Ammon's horn (tissue), 1 donor: ENCODE data around the gene SLC2A8.

Source experiments
- DNase-seq: peaks from one replicate; pipeline ENCODE4 v3.0.0-alpha.2; 2016; ENCODE audit warnings: low spot score

Gene SLC2A8

GRCh38 chr9:127403507-127404192, 6.7 kb downstream of the SLC2A8 start:
- no peak for DNase-seq

- no peak for DNase-seq
Measured at GRCh38 chr9:127404631-127405030, 7.7 kb downstream of the SLC2A8 start.

DNA sequence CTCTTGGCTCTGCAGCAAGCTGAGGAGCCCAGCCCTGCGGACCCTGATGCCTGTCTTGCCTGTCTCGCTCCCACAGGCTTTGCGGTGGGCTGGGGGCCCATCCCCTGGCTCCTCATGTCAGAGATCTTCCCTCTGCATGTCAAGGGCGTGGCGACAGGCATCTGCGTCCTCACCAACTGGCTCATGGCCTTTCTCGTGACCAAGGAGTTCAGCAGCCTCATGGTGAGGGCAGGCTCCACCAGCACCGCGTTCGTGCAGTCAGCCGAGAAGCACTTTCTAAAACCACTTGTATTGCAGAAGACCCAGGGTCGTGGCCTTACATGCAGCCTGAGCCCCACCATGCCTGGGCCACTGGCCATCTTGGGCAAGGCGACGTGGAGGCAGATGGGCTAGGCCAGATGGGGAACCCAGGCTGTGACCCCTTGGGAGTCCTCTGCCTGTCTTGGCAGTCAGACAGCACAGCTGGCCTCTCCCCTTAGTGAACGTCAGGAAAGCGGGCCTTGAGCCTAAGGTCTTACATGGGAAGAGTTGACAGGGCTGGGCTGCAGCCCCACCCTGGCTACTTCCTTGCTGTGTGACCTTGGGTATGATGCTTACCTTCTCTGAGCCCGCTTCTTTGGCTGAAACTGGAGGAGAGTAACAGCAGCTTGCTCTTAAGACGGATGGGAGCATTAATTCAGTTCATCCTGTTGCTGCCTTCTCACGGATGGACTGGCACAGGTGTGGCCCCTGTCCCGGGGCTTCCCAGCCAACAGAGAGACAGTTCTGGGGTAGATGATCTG, 8.6 kb downstream of the SLC2A8 start:
- DNase-seq, result no peak

GRCh38 chr9:127406799-127407491, 10.0 kb downstream of the SLC2A8 start:
- DNase-seq, result no peak

GRCh38 chr9:127407492-127407843, 10.5 kb downstream of the SLC2A8 start:
- no peak for DNase-seq

- no peak for DNase-seq
Measured at GRCh38 chr9:127411122-127411521, 14.2 kb downstream of the SLC2A8 start.

- DNase-seq, result no peak
Measured at GRCh38 chr9:127415141-127415540, 18.2 kb downstream of the SLC2A8 start.

DNA sequence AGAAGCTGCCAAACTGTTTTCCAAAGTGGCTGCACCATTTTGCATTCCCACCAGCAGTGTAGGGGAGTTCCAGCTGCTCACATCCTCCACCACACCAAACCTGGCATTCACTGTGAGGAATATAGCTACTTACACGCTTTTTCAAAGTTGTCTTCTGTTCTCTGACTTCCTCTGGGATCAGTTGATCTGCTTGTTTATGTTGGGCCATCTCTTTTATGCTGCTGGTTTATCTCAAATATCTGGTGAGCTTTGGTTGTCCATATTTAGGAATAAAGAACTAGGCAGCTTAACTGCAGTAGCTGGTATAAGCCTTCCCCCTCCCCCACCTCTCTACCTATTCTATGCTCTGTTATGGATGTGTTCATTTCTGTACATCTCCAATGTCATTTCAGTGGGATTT, 18.7 kb downstream of the SLC2A8 start:
- no peak for DNase-seq

GRCh38 chr9:127417131-127418036, 20.4 kb downstream of the SLC2A8 start:
- no peak for DNase-seq

DNA sequence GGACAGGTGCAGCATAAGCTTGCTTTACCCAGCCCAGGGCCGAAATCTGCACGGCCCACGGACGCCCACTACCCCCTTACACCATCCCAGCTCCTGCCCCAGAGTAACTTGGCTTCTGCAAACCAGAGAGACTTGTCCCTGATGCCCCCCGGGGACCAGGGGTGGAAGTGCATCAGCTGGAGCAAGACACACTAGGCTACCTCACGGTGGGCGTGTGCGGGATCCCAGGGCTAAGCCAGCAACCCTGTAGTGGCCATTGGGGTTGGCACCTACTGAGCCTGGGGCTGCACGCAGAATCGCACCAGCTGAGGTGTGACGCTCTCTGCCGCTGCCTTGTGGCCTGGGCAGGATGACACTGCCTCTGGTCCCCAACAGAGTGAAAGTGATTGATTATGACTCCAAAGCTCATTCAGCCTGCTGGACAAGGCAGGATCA, 21.1 kb downstream of the SLC2A8 start:
- DNase-seq, result no peak

- no peak for DNase-seq
Measured at GRCh38 chr9:127419348-127419747, 22.4 kb downstream of the SLC2A8 start.

DNA sequence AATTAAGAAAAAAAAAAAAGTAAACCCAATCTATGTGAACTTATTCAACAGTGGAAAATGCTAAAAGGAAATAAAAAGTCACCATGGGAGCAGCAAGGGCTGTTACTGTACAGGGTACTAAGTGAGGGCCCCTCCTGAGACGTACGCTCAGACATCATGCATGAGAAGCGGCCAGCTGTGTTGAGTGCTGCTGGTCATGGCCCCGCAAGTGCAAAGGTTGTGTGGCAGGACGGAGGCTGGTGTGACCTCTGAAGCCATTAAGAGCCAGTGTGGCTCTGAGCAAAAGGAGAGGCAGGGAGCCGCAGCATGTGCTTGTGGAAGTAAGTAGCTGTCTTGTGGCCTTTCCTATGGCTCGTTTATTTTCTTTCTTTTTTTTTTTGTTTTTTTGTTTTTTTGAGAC, 24.1 kb downstream of the SLC2A8 start:
- no peak for DNase-seq

GRCh38 chr9:127422133-127422782, 25.3 kb downstream of the SLC2A8 start:
- DNase-seq, result no peak

DNA sequence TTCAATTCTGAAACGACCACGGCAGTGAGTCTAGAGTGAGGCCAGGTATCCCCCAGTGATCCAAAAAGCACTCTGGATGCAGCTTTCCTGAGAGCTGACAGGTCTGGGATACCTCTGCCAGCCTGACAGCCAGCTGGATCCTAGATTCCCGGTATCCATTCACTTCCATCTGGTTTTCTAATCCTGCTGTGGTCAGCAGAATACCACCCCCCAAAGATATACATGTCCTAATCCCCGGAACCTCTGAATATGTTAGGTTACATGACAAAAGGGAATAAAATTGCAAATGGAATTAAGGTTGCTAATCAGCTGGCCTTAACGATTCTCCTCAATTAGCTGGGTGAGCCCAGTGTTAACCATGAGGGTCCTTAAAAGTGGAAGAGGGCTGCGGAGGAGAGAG, 25.8 kb downstream of the SLC2A8 start:
- no peak for DNase-seq

GRCh38 chr9:127423476-127423933, 26.5 kb downstream of the SLC2A8 start:
- no peak for DNase-seq

GRCh38 chr9:127423934-127424675, 27.1 kb downstream of the SLC2A8 start, which contains the start of gene ZNF79:
TSS of gene ZNF79 (plus strand) at chr9:127424382. CDS start at chr9:127424788, 406 bp downstream.
- peak; percentile 93 for DNase-seq

DNA sequence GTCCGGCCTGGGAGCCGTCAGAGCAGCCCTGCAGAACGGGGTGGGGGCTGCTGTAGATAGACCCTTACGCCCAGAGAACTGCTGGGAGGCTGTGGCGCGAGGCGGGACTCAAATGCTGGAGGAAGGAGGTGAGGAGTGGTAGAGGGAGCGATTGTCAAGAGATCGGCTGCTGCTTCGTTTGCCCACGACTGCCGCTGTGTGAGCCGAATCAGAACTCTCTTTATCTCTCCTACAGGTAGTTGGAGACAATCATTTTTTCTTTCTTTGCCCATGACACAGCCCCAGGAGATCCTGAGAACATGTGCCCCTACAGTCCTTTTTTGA, 27.7 kb downstream of the SLC2A8 start:
- DNase-seq, result peak; percentile 63

DNA sequence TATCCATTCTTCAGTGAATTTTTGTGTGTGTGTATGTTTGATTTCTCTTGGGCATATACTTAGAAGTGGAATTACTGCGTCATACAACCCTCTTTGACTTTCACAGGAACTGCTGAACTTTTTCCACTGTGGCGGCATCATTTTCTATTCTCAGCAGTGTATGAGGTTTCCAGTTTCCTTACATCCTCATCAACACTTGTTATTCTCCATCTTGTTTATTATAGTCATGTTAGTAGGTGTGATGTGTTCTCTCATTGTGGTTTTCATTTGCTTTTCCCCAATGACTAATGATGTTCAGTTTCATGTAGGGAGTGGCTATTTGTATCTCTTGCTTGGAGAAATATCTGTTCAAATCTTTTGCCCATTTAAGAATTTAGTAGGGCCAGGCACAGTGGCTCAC, 29.8 kb downstream of the SLC2A8 start:
- DNase-seq, result no peak

DNA sequence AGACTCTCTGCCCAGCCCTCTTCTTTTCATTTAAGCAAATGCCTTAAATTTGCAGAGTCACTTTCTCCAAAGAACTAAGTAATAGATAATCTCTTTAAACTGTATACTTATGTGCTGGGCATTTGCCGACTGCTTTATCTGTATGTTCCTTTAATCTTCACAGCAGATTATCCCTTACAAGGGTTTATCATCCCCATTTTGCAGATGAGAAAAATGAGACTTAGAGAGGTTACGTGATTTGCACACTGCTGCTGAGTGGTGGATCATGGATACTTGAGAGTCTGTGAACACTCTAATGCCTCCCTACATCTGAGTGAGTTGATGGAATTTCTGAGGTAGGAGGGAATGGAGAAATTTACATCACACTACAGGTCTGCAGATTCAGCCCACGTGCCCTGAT, 31.4 kb downstream of the SLC2A8 start:
- DNase-seq, result no peak

DNA sequence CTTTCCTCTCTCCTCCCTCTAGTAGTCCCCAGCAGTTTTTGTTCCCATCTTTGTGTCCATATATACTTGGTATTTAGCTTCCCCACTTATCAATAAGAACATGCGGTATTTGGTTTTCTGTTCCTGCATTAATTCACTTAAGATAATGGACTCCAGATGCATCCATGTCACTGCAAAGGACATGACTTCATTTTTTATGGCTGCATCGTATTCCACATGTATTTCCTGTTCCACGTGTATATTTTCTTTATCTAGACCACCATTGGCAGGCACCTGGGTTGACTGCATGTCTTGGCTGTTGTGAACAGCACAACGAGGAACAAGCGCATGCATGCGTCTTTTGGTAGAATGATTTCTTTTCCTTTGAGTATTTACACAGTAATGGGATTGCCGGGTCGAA, 33.4 kb downstream of the SLC2A8 start:
- no peak for DNase-seq
